ENCODE results near the gene IGSF3. TPM values are rescaled to one million over a fixed set of nuclear protein-coding genes. Genes with fewer than 3 reads are reported as not detected.

Gene IGSF3
- total and polyA plus RNA-seq, 10 of the 15 experiments (the other 5 are each of a cell fraction or from before 2014, with no cell fraction given), result 1.4 to 18.0 (median 9.6) TPM

GRCh38 chr1:116713474-116713873 lies 45.9 kb upstream of the IGSF3 start:
- no peaks in the 10 kb centered on the region; the same call in 1 of the 2 replicates for H4K20me1 ChIP-seq (ENCODE audit: control insufficient read depth, insufficient read depth)
- in situ Hi-C loops (cut with MboI) (no loop called here), intact Hi-C loops (cut with micrococcal nuclease; ENCODE audit: unreplicated experiment) (no loop called here)
- H3K4me1 ChIP-seq (ENCODE audit: control insufficient read depth, insufficient read depth, low read length), result no peaks in the 10 kb centered on the region
- DNase-seq (ENCODE audit: low read depth, low spot score) (no peak), ATAC-seq (no peak), FAIRE-seq (no peak)
- H3K27ac ChIP-seq (ENCODE audit: control insufficient read depth, insufficient read depth), result no peak overlapping the region
- H3K79me2 ChIP-seq (ENCODE audit: control insufficient read depth, insufficient read depth, low read length), result no peaks in the 10 kb centered on the region
- peaks cover 4% of the 10 kb centered on the region; the same call in 2 of the 3 replicates for H3K9me3 ChIP-seq (replicated peaks; ENCODE audit: control insufficient read depth, insufficient read depth, low read length)
- H3K4me3 ChIP-seq, result no peak overlapping the region
- ChIA-PET POLR2A (no interaction called here), CTCF (interaction anchor here (1.3 to 6.2 kb wide), 2 partner anchors 11 to 139 kb away, joined by 3 to 39 read pairs; no protein-coding TSS in a partner anchor), SMC1A (ENCODE audit: uncharacterized antibody, unreplicated experiment) (interaction anchor here (0.6 to 0.7 kb wide), 2 partner anchors 20 to 201 kb away, joined by 3 to 4 read pairs; no protein-coding TSS in a partner anchor), RAD21 (ENCODE audit: unreplicated experiment) (no interaction called here)
- BruUV-seq (replicated peaks), result no TSS peak
- H3K4me2 ChIP-seq (ENCODE audit: control insufficient read depth, insufficient read depth), result no peak overlapping the region
- no peaks in the 10 kb centered on the region for H3K27me3 ChIP-seq (replicated peaks in 1 of 2; ENCODE audit: control insufficient read depth in 2 of 2, insufficient read depth in 2 of 2, low read length in 1 of 2)
- WGBS (ENCODE audit: insufficient coverage, insufficient replicate concordance, low lambda C conversion rate, missing lambda C conversion rate), result 44% methylated on average over 3 of the region's 3 CpGs
- no peaks in the 10 kb centered on the region for H3K36me3 ChIP-seq (ENCODE audit: control insufficient read depth in 2 of 2, insufficient read depth in 2 of 2, low read length in 1 of 2)
- TF ChIP-seq ZNF687 (IDR thresholded peaks at IDR 0.05), result no peak
- no peak for TF ChIP-seq KLF5 (IDR thresholded peaks at IDR 0.05; ENCODE audit: partially characterized antibody)
- no peak for TF ChIP-seq ZBTB40 (IDR thresholded peaks at IDR 0.05; ENCODE audit: borderline replicate concordance)
- TF ChIP-seq BRCA1 (IDR thresholded peaks at IDR 0.05; ENCODE audit: low read depth, low read length), result no peak
- TF ChIP-seq JUNB (IDR thresholded peaks at IDR 0.05), result no peak
- TF ChIP-seq CEBPB (IDR thresholded peaks at IDR 0.05; ENCODE audit: borderline replicate concordance in 1 of 2, low read depth in 2 of 2, low read length in 2 of 2), result no peak
- no peak for TF ChIP-seq STAT1 (conservative IDR thresholded peaks at IDR 0.05)
- no peak for TF ChIP-seq WRNIP1 (IDR thresholded peaks at IDR 0.05; ENCODE audit: borderline replicate concordance, low read depth, low read length)
- no peak for TF ChIP-seq HSF1 (IDR thresholded peaks at IDR 0.05; ENCODE audit: low read depth, low read length)
- no peak for TF ChIP-seq HDAC2 (IDR thresholded peaks at IDR 0.05)
- no peak for TF ChIP-seq POLR2A (IDR thresholded peaks at IDR 0.05; ENCODE audit: low read depth, low read length)
- TF ChIP-seq ELK1 (IDR thresholded peaks at IDR 0.05; ENCODE audit: low read depth, low read length), result no peak
- TF ChIP-seq PML (IDR thresholded peaks at IDR 0.05; ENCODE audit: low read length), result no peak
- TF ChIP-seq SP1 (IDR thresholded peaks at IDR 0.05; ENCODE audit: low read depth, low read length), result no peak
- no peak overlapping the region for H3K9ac ChIP-seq (ENCODE audit: control insufficient read depth, insufficient read depth, low read length)
- H2AFZ ChIP-seq (ENCODE audit: control insufficient read depth, low read depth, low read length), result no peak overlapping the region
